HG02571 (cell line): ENCODE results near the gene QPCTL.

Experiments used
- ATAC-seq: cut with Tn5 transposase; IDR thresholded peaks from one replicate; pipeline ENCODE4 v1.9.1; 2021; ENCODE audit warnings: mild to moderate bottlenecking, moderate library complexity; ENCODE audit not compliant: unreplicated experiment

QPCTL gene

DNA sequence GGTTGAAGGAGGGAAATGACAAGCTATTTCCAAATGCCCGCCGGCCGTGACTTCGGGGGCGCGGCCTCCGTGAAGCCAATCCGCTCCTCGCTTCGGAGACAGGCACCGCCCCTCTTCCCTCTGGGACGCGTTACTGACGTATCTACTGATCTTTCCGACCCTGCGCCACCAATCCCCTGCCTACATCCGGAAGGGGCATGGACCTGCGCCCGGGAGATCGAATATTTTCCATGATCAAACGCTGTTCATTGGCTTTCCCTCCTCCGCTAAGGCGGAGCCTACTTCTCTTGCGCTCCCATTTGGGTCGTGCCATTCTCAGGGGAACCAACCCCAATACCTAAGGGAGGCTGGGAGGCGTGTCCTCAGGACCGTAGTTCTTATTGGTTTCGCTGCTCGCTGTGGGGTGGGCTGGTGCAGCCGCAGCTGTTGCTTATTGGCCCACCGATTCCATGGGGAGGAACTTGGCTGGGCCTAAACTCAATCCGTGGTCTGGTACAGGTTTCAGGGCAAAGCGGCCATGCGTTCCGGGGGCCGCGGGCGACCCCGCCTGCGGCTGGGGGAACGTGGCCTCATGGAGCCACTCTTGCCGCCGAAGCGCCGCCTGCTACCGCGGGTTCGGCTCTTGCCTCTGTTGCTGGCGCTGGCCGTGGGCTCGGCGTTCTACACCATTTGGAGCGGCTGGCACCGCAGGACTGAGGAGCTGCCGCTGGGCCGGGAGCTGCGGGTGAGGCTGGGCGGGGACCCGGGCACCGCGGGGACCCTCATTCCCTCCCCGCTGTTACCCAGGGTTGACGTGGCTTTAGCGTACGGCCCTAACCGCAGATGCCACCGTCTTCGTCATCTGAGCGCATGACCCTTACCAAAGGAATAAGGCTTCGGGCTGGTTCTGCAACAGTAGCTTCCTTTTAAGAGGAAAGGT lies at the start of gene QPCTL:
TSS of gene QPCTL (plus strand) at position 480 of the 919 bp plus-strand sequence. CDS start at position 518, 38 bp downstream.
- ATAC-seq = peak; percentile 87

DNA sequence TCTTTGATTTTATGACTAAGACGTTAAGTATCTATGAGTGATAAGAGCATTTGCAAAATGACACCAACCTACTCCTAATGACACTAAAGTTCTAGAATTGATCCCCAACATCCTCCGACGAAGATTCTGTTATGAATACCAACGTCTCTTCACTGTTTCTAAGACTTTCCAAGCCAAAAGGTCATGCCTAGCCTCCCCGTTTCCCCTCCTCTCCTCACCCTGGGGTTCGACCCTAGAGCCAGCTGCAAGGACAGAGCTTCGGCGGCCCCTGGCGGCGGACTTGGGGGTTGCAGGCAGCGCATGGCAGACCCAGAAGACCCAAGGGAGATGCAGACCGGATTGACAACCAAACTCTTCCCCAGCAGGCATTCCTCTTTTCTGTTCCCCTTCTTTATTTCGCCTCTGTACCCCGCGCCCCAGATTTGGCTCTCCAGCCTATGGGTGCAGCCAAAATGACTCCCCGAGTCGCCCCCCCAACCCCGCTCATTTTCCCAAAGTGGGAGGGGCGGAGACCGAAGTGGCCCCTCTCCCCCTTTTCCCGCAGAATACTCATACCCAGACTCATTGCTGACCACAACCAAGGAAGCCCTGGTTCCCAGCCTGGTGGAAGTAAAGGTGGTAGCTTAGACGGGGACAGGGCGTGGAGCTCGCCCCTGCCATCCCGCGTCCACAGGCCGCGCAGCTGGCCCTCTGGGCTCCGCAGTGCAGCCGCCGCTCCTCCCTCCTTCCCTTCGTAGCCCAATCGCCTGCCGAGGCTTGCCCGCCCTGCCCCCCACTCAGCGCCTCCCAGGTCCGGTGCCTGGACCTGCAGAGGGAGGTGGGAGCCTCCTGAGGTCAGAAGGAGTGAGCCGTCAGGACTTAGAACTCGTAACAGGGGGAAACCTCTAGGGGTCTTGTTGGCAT lies 49.2 kb upstream of the QPCTL start:
- no peak for ATAC-seq

GRCh38 chr19:45643927-45644771 lies 48.3 kb upstream of the QPCTL start:
- ATAC-seq = no peak

DNA sequence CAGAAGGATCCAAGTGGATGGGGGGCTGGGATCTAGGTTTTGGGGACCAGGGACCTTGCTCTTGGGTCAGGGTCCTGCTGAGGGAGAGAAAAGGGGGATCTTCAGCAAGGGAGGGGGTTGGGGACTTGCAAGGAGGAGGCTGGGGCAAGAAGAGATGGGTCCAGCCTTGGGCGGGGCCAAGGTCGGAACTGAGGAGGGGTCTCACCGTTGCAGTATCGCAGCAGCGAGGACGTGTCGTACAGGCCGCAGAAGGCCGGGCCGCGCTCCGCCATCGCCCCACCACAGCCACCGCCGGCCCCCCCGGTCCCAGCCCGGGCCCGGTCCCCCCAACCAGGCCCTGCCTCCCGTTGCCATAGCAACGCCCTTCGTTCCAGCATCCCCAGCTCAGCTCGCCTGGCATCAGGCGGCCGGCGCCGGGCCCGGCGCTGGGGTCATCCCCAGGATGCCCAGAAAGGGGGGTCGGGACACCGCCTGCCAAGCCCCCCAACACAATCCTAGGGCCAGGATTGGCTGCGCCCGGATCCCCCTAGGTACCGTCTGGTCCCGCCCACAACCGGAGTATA lies 47.3 kb upstream of the QPCTL start:
- ATAC-seq = no peak

- ATAC-seq = peak; percentile 30
Measured at GRCh38 chr19:45645631-45646344, 46.7 kb upstream of the QPCTL start.

GRCh38 chr19:45646345-45646698 lies 46.1 kb upstream of the QPCTL start:
- ATAC-seq = no peak

- ATAC-seq = no peak
Measured at GRCh38 chr19:45650722-45651121, 41.7 kb upstream of the QPCTL start.

DNA sequence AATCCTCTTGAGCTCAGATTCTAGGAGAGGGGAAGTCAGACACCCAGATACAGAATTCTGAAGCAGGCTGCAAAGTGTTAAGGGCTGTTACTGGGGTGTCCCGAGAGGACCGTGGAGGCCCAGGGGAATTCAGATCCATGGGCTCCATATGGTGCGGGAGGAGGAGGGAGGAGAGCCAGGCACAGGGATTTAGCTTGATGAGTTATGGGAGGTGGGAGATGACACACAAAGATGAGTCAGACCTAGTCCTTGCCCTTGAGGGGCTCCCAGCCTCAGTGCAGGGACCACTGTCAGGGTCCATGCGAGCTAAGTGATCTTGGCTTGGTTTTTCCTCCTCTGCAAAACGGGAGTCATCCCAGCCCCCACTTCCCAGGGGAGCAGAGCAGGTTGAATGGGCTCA lies 38.8 kb upstream of the QPCTL start:
- no peak for ATAC-seq

DNA sequence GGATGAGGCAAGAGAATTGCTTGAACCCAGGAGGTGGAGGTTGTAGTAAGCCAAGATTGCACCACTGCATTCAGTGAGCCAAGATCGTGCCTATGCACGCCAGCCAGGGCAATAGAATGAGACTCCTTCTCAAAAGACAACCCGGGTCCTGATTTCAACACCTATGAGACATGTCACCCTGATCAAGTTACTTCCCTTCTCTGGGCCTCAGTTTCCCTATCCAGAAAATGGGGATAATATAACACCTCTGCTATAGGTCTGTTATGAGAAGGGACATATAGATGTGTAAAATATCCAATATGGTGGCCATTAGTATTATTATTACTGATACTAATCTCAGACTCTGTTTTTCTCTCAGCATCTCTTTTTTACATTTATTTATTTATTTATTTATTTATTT lies 37.4 kb upstream of the QPCTL start:
- ATAC-seq = no peak

DNA sequence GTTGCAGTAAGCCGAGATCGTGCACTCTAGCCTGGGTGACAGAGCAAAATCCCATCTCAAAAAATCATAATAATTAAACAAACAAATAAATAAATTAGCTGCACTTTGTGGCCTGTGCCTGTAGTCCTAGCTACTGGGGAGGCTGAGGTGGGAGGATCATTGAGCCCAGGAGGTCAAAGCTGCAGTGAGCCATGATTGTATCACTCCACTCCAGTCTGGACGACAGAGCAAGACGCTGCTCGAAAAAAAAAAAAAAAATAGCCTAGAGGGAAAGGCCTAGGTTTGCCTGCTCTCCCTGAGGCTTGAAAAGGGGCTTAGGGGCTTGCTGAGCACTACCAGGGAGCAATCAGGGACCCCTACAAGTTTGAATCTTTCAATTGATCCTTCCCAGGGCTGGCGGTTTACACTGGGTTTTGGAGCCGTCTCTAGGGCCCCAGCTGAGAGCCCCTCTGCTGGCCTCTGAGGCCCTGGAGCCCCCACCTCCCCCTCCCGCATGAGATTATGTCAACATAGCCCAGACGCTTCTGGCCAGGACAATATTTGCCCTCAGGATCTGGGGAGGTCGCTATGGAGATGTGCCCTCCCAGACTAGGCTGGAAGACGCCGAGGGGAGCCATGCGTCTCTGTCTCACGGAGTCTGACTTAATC lies 34.8 kb upstream of the QPCTL start:
- ATAC-seq = no peak

DNA sequence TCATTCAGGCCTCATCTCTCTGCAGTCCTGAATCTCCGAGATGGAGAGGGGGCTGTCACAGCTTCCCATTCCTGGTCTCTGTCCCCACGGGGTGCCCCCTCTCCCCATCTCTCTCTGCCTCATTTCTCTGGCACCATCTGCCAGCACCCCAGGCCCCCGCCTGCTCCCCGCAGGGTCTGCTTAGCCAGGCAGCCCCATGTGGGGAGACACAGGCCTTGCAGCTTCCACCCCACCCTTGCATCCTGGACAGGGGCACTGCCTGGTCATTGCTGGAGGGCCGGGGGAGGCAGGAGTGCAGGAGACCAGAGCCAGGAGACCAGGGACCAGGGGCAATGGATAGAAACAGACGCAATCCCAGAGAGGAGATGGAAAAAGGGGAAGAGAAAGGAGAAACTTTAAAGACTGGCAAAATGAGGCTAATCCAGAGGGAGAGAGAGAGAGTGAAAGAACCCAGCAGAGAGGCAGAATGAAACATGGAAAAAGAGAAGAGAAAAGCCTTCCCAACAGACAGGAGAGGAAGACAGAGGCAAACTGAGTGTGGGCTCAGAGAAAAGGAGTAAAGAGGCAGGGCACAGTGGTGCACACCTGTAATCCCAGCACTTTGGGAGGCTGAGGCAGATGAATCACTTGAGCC lies 33.3 kb upstream of the QPCTL start:
- ATAC-seq = no peak

DNA sequence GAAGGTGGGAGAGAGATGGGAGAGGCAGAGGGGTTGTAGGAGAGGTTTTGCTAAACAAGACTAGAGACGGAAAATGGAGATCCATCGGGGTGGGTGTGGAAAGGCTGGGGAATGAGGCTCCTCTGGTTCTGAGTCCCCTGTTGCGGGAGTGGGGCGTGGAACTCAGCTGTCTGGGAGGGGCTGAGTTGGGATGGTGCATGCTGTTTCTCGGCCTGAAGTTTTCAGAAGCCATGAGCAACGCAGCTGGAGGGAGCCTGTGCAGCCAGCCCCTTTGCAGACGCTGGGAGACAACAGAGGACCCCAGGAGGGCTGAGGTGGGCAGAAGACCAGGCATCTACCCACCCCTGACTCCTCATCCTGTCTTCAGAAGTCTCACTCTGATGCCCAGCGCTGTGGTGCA lies 31.8 kb upstream of the QPCTL start:
- ATAC-seq = no peak

GRCh38 chr19:45663800-45664199 lies 28.7 kb upstream of the QPCTL start:
- no peak for ATAC-seq

- ATAC-seq = no peak
Measured at GRCh38 chr19:45664575-45664974, 27.9 kb upstream of the QPCTL start.

- no peak for ATAC-seq
Measured at GRCh38 chr19:45667620-45668341, 24.7 kb upstream of the QPCTL start, which contains the start of gene GIPR. Gene GIPR (plus strand): TSS chr19:45668221. CDS start chr19:45669521, 1,300 bp downstream.

GRCh38 chr19:45668342-45668871 lies 24.1 kb upstream of the QPCTL start:
- no peak for ATAC-seq

GRCh38 chr19:45670670-45671453 lies 21.6 kb upstream of the QPCTL start:
- ATAC-seq = no peak
